ENCODE data around the gene MSI2. TPM values are rescaled to one million over a fixed set of nuclear protein-coding genes. Genes with fewer than 3 reads are reported as not detected.

MSI2 gene
- total RNA-seq, 4 donors from 2014 or later: 14.9 to 24.4 (median 19.8) TPM

DNA sequence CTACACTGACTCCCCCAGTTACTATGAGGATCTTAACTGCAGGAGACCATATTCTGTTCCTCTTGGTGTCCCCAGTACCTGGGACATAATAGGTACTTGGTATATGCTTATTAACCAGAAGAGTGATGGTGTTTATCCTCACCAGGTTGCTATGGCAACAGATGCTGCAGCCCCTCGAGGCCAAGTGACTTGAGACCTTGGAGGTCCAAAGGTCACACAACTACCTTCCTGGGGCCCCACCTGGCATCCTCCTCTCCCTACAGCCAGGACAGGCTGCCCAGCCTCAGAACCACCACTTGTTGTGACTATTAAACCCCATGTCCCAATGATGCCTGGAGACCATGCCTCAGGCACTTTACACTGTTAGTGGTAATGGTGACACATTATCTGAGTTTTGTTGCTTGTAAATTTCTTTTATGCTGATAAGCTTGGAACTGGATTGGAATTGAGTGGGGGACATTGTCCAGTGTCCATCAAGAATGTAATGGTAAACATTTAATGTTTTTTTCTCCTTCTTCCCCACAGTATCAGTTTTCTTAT is 299.4 kb downstream of the MSI2 start:
- TF ChIP-seq, protein P1, sequence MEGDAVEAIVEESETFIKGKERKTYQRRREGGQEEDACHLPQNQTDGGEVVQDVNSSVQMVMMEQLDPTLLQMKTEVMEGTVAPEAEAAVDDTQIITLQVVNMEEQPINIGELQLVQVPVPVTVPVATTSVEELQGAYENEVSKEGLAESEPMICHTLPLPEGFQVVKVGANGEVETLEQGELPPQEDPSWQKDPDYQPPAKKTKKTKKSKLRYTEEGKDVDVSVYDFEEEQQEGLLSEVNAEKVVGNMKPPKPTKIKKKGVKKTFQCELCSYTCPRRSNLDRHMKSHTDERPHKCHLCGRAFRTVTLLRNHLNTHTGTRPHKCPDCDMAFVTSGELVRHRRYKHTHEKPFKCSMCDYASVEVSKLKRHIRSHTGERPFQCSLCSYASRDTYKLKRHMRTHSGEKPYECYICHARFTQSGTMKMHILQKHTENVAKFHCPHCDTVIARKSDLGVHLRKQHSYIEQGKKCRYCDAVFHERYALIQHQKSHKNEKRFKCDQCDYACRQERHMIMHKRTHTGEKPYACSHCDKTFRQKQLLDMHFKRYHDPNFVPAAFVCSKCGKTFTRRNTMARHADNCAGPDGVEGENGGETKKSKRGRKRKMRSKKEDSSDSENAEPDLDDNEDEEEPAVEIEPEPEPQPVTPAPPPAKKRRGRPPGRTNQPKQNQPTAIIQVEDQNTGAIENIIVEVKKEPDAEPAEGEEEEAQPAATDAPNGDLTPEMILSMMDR (IDR thresholded peaks at IDR 0.05): no peak
- no peak for DNase-seq (ENCODE audit: low spot score)
- no peak for ATAC-seq (ENCODE audit: low FRiP score)

DNA sequence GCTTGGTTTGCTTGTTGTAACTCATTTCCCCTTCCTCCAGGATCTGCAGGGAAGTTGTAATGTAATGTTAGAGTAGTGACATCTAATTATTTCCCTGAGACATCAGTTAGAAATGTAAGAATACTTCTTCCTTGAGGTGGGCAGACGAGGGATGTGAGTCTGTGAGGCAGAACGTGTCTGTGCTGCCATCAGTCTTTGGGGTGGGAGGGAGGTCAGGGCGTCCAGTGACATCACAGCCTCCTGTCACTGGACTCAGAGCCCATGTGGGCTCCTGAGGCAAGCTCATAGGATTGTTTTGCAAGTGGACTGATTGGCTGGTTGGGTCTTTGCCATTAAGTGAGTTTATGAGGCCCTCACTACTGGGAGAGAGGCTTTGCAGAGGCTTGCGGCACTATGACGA is 300.0 kb downstream of the MSI2 start:
- no peak for DNase-seq (ENCODE audit: low spot score)
- TF ChIP-seq, protein P1 (IDR thresholded peaks at IDR 0.05): no peak
- no peak for ATAC-seq (ENCODE audit: low FRiP score)

DNA sequence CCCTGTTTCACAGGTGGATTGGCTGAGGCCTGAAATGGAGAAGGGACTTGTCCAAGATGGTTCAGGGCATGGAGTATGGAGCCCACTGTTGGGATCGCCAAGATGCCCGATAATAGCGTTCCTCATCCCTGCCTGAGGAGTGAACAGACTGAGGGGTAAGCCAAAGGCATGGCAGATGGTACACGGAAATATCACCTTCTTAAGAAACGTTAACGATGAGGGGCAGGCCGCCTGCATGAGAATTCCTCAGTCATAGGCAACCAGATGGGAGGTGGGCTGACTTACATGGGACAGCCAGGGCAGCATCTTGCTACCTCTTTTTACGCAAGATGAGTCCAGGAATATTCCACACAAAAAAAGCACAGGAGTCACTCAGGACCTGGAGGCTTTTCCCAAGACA is 300.7 kb downstream of the MSI2 start:
- TF ChIP-seq, protein P1 (IDR thresholded peaks at IDR 0.05): no peak
- ATAC-seq (ENCODE audit: low FRiP score) (no peak), DNase-seq (ENCODE audit: low spot score) (no peak)

DNA sequence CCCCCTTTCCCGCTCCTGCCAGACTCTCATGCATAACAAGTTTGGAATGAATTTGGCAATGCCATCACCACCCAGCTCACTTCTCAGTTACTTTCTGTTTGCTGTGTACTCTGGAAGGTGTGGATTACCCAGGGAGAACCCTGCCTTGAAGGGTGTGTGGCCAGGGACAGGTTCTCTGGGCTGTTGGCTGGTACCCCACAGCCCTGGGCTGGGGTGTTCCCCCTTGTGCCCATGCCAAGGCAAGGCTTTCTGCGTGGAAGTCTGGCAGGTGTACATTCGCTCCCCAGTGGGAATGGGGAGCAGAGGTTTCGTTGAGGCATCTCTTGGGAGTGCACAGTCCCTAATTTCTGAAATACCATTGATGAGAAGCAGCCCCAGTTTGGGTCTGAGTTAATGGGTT is 301.1 kb downstream of the MSI2 start:
- ATAC-seq (ENCODE audit: low FRiP score) (peak; percentile 25), DNase-seq (ENCODE audit: low spot score) (no peak)
- TF ChIP-seq, protein P1 (IDR thresholded peaks at IDR 0.05): no peak

DNA sequence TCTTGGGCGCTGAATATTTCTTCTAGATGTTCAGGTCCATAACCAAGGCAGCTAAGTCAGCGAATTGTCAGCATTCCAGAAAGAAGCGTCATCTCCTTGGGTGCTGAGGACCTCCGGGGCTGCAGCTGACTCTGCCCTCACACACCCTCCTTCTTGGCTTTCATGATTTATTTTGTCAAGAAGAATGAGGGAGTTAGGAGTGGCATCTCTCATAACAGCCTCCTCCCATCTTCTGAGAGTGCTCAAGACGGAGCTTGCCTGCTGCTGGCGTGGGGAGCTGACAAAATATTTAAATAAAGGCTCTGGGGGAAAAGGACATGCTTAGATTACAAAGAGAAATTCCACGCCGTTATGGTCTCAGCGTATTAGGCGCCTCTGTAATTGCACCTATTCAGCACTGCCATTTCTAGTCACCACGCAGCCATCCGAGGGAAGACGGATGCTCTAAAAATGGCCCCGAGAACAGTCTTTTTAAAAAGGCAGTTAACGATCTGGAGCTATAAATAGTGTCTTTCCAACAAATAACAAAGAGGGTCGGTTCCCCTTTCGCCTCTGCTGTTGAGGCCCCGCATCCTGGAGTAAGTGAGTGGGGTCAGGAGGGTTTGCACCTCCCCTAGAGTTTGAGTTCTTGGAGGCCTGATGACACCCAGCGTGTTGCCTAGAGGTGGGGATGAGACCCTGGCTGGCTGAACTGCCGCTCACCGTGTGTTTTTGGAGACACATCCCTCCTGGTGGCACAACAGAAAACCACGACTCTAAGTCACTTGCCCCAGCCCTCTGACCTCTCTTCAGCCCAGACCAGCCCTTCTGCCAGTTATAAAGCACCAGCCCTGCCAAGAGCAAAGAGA is 301.7 kb downstream of the MSI2 start:
- DNase-seq (ENCODE audit: low spot score) (no peak), ATAC-seq (ENCODE audit: low FRiP score) (peak; percentile 51)
- TF ChIP-seq, protein P1 (IDR thresholded peaks at IDR 0.05): no peak

DNA sequence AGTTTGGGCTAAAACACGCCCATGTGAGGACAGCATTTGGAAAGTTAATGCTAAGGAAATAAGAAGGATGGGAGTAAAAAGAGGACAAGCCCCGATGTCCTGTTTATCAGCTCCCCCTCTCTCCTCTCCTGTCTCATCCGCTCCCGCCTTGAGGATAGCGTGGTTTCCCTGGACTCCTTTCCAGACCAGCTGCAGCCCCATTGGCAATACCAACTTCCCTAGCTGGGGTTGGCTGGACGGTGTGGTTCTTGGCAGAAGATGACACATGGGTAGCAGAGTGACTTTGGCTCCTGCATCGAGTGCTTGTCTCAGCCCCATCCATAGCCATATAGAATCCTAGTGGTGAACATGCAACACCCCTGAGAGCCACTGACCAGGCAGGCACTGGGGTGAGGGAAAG is 302.9 kb downstream of the MSI2 start:
- no peak for DNase-seq (ENCODE audit: low spot score)
- TF ChIP-seq, protein P1 (IDR thresholded peaks at IDR 0.05): no peak

More for the DNA sequence above, 302.9 kb downstream of the MSI2 start:
- no peak for ATAC-seq (ENCODE audit: low FRiP score)
